ENCODE results near the gene GRAMD1B.
"Not testable (repeated sequence)": the region's sequence is repeated elsewhere in the genome, so short reads cannot be mapped to it uniquely, and the experiment has no call there.

GRAMD1B gene

DNA sequence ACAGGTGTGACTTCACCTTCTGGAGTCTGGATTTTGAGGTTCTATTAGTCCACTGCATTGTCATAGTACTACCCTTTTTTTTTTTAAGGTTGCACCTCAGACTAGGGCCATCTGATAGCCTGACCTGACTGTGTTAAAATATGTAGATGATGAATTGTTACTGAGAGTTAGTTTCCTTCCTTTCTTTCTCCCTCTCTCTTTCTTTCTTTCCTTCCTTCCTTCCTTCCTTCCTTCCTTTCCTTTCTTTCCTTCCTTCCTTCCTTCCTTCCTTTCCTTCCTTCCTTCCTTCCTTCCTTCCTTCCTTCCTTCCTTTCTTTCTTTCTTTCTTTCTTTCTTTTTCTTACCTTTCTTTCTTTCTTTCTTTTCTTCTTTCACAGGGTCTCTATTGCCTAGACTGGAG, 83.2 kb downstream of the GRAMD1B start:
- not testable (repeated sequence) for DNase-seq

DNA sequence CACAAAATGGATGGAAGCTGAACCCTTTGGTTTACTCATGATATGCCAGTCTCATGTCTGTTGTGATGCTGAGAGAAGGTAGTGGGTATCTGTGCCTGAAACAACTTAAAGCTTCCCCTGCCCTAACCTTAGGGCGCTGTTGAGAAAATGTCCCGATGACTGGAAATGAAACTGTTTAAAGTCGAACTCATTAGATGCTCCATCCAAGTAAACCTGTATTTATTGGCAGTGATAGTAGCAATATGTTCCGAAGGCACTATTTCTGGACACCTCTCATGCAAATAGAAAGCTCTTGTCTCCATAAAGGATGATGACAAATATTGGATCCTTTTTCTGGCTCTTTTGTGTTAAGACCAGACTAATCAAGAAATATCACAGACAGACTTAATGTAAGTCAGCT, 86.2 kb downstream of the GRAMD1B start:
- DNase-seq = no peak

DNA sequence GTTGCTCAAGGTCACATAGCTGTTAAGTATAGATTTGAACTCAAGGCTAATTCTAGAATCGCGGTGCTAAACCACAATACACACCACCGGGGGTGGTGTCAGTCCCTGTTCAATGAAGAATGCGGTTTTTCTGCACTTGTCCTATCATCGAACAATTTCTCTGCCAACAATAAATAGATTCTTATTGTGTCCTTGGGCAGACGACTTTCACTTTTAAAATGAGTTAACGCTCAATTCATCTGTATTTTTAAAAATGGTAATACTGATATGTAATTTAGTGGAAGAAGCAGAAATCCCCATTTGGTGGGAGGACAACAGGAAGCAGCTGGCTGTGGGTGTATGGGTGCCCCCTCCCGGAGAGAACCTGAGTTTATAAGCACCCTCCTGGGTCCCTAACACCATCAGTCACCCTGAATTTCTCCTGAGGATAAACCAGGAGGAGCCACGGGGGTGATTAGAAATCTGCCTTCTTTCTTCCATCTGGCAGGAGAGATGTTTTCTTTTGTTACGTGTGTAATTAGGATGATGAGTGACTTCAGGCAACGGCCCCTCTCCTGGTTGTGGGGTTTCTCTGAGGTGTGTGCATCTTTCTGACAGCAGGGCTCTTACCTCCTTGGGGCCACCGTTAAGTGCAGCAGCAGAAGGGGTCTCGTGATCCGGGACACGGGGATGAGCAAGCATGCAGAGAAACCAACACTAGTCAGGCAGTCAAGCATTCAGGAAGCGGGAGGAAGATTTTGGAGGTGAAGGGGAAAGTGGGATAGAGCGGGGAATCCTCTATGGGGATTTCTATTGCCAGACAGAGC, 87.7 kb downstream of the GRAMD1B start:
- DNase-seq = no peak

DNA sequence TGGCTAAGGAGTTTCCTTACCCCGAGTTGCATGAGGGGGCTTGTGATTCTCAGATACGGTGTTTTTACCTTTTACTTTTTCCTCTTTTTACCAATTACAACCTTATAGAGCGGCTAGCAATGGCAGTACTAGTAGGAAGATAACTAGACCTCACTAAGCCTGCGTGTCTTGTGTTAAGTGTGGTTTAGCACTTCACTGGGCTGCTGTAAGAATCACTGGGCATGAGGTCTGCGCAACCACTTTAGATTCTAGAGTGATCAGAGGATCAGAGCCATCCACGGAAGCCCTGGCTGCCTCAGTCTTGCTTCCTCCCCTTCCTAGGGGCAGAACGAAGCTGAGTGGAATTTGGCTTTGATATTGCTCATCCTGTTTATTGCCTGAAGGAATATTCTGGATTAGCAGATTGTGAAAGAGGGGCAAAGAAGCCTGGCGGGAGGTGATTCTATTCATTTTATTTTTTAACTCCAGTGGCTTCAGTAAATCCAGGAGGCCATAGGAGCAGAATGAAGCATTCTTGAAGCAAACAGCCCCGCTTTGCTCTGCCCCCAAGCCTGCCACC, 88.5 kb downstream of the GRAMD1B start:
- DNase-seq = no peak

DNA sequence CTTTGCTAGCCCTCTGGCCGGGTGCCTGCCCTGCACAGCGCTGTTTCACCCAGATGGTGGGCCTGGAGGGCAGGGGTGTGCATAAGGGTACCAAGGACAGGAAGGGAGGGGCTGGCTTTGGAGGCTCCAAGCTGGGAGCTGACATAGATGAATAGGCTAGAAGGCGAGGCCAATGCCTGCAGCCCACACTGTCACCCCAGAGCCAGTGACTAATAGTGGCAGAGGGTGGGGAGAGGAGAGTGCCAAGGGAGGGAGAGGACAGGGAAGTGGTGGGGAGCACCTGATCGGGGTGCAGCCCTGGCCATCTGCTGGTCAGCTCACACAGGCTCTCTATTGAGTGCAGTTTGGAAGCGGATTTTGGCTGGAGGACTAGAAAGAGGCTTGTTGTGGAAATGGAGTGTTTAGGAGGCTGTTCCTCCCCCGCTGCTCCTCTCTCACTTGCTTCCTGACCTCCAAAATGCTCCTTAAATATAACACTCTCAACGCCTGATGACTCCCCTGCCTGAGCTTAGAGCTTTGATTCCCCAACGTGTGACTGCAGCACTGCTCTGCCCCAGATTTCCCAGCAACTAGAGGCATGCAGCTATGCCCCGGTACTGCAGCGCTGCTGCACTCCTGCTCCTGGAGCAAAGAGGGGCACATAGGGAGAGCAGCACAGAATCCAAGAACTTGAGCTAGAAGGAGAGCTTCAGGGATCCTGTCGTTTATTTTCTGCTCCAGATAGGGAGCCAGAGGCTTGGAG, 89.2 kb downstream of the GRAMD1B start:
- no peak for DNase-seq

DNA sequence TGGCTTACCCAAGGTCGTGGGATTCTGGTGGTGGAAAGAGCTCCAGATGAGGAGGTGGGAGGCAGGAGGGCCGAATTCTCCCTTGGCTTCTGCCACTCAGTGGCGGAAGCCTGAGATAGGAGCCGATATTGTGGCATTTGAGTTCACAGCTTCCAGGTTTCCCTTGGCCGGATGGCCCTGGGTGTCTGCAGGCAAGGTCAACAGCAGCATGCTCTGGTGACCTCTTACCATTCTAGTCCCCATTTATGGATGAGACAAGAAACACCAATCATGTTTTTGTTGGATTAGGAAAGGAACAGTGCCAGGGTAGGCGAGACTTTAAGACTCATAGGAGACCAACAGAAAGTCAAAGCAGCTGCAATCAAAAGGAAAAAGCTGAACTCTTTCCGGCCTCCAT, 89.7 kb downstream of the GRAMD1B start:
- DNase-seq = no peak

DNA sequence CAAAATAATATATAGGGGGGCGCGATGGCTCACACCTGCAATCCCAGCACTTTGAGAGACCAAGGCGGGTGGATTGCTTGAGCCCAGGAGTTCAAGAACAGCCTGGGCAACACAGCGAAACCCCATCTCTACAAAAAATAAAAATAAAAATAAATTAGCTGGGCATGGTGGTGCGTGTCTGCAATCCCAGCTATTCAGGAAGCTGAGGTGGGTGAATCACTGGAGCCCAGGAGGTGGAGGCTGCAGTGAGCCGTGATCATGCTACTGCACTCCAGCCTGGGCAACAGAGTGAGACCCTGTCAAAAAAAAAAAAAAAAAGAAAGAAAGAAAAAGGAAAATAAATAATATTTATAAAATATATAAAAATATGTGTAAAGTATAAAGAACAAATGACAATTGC, 90.4 kb downstream of the GRAMD1B start:
- not testable (repeated sequence) for DNase-seq

DNA sequence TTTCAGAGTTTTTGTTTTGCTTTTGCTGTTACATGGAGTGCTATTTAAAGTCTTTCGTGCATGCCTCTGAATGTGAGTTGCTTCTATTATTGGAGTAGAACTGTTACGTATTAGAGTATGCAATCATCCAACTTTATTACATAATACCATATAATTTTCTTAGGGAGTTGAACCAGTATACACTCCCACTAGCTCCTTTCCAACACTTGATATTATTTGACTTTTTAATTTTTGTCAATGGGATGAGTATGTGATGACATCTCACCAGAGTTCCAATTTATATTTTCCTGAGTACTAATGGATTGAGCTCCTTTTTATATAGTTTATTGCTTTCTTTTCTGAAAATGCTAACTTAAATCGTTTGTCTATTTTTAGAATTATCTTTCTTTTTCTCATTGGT, 90.9 kb downstream of the GRAMD1B start:
- no peak for DNase-seq

DNA sequence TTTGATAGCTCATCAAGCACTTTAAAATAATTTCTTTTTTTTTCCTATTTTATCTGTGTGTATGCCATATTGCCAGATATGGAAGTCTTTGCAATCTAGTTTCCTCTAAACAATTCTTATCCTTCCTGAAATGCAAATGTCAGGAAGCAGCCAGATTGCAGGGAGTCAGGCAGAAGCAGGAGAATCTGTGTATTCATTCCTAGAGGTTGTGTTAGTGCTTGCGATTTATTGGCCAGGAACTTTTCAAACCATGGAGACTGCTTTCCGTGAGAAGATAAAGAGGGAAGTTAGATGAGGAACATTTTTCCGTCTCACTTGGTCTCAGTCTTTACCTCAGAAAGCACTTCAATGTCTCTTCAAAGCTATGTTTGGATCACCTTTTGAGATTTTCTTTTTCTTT, 91.9 kb downstream of the GRAMD1B start:
- no peak for DNase-seq

DNA sequence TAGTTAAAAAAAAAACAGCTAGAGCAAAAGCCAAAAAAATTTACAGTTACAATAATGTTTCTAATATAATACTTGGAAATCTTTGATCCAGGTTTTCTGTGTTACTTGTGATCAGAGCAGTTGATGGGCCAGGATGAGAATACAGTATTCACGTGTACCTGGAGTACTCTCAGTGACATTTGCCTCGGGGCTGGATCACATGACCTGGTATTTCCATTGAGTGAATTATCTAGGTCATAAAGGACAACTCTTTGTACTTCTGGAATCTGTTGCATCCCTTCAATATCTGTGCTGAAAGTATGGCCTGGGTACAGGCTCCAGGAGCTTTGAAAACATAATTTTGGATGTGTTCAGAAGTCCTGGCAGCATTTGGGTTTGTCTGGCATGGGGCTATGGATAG, 93.5 kb downstream of the GRAMD1B start:
- DNase-seq = no peak

DNA sequence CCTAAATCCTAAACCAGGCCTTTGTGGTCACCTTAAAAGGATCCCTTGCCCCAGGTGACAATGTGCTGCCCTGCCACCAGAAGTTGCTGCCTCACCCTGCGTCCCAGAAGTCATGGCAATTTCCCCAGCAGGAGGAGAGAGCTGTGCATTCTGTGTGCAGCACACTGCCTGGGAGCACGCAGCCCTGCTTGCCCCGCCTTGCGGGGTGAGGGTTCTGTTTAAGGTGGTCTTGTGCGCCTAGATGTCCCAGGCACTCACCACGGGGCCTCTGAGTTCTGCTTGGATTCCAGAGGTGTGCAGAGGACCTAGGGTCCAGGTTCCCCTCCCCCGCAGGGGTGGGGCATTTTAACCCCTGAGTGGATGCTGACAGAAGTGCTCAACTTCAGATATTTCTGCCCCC, 95.0 kb downstream of the GRAMD1B start:
- no peak for DNase-seq

DNA sequence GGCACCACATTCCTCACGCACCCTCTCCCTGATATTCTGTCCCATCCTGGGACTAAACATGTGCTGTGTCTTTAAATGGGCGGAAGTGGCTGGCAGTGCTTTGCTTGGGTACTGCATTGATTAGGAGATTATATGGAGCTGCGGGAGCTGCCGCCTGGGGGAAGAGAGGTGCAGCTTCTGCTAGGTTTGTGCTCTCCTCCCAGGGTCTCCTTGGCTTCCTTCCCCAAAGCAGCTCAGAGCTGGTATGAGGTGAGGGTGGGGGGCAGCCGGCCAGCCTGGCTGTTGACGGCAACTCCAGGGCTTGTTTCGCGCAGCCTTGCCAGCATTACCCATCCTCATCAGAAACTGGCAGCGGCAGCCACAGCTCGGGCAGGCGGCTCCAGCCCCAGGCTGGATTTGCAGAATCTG, 95.4 kb downstream of the GRAMD1B start:
- no peak for DNase-seq

DNA sequence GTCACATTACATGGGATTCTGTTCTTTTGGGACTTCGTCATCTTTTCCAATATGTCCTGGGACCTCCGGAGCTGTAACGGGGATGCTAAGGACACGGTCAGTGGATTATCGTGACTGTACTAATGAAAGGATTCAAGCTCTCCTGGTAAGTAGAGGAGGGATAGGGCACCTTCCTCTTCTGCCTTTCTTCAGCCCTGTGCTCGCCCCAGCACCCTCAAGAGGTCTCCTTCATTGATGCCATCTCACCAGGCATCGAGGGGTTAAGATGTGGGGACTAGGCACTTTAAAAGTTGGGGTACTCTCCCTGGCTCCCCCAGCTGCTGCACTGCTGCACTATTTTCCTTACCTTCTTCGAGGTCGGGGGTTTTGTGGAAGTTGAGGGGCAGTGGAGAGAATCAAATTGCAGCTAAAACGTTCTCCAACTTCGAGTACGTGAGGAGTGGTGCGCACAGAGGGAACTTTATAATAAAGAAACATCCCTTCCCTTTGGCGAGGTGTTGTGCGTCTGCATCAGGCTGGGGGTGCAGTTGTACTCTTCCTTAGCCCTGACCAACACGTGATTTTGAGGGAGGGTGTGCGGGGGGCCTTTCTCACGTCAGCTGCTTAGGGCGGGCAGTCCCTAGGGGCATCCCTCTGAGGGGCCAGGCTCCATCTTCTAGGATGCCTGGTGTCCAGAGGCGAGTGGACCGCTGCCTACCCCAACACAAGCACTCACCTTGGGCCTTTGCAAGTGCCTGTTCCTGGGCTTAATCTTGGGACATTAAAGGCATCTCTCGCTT, 96.1 kb downstream of the GRAMD1B start:
- DNase-seq = no peak

DNA sequence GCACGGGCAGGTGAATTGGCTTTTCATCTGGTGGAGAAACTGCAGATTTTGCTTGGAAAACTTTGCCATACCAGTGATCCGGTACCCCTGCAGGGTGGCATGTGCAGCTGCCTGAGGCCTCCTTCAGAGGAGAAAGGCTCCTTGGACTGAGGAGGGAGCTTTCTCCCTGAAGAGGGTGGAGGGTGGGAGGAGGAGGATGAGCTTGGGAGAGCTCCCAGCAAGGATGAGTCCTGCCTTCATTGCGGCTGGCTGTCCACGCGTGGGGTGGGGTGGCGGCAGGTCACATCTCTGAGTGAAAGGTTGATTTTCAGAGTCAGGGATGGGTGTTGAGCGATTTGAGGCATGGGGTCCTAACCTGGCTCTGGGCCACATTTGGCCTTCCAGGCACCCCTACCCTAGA, 96.8 kb downstream of the GRAMD1B start:
- DNase-seq = no peak

DNA sequence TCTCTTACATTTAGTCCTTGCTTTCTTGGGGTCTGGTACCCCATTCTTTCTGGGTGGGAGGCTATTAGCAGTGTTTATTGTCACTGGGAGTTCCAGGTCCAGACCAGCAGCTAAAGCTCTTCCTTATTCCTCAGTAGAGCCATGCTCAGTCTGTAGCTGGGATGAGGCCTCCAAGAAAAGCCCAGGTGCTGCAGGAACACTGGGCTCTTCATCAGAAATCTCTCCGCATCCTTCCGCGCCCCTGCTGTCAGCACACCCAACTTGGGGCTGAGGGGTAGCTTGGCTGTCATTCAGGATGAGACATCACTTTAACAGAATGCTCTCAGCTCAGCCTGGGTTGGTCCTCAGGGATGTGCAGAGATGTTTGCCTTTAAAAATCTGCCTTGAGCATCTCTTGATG, 97.5 kb downstream of the GRAMD1B start:
- no peak for DNase-seq

DNA sequence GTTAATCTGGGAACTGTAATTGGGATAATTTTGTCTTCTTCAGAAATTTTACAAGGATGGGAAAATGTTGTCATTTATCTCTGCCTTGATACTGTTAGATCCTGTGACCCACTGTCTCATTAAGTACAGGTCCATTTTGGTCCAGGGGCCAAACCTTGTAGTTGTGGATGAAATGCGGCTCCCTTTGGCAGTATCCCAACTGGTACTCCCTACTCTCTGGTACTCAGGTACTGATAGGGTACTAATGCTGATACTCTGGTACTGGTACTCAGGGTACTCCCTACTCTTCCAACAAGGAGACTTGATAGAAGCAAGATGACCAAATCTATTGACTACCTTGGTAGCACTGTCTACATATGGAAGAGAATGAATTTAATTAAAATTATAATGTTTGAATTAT, 97.9 kb downstream of the GRAMD1B start:
- no peak for DNase-seq

DNA sequence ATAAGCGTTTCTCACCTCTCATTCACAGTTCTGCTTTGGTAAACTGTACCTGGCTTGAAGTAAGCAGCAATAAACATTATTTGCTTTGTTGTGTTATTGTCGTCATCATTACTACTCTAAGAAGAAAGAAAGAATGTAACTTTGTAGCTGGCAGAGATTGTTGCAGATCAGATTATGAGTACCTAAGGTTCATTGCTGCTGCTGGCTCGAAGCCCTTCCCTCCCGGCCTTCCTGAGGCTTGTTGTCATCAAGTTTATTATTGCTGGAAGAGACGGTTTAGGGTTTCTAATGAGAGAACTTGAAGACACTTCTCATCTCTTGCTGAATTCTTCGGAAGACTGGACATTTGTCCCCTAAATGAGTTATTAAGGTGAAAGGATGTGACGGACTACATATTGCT, 101.3 kb downstream of the GRAMD1B start:
- no peak for DNase-seq

DNA sequence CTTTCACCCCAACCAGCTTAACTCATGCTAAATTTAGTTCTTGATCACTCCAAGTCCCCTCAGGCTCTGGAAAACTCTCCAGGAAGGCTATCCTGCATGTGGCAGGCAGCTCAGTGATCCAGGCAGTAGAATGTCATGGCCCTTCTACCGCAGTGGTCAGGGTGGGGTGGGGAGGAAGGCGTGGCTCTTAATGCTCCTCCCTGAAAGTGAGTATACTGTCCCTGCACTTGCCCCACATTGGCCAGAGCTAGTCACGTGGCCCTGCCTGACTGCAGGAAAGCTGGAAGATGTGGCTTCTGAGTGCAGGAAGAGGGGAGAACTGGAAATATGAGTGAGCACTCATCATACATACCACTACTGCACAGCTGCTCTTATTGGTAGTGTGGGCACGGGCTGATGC, 102.1 kb downstream of the GRAMD1B start:
- DNase-seq = no peak

DNA sequence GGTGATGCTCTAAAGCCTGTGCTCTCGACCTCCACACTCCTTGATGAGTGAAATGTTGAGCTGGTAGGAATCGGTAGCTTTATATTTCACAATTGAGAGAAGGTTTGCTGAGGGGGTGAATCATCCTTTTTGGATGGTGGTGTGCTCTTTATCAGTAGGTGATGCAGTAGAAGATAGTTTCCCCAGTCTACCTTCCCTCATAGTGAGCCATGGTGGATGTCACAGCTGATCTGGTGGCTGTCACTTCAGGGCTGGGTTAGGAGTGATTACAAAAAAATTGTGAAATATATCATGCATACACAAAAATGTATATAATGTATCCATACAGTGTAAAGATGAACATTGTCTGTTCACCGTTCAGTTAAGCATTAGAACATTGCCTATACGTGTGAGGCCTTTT, 105.3 kb downstream of the GRAMD1B start:
- no peak for DNase-seq

DNA sequence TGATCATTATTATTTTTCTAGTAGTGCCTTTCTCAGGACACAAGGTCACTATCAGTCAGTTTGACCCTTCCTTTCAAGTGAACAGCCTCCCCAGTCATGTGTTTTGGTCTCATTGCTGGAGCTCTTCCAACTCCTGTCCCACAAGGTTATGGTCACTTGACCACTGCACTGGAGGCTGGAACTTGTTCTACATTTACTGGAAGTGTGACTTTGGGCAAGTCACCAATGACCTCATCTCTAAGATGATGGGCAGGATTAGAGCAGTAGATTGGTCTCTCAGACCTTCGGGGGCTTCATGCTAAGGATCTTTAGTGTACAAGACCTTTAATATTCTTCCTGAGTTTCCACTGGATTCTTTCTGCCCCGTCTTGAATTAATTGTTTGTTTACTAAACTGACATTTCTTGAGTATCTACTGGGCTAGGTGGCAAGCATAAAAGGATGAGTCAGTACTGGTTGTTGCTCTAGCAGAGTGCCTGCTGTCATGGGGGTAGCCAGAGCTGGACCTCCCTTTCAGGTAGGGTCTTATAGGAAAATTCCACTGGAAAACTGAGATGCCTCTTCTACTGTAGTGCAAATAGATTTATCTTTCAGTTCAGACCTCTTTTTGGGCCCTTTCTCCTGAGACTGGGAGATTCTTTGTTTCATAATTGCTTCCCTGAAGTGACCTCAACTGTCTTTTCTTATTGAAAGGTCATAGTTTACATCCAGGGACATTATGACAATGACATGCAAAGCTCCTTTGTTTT, 106.8 kb downstream of the GRAMD1B start:
- DNase-seq = no peak

DNA sequence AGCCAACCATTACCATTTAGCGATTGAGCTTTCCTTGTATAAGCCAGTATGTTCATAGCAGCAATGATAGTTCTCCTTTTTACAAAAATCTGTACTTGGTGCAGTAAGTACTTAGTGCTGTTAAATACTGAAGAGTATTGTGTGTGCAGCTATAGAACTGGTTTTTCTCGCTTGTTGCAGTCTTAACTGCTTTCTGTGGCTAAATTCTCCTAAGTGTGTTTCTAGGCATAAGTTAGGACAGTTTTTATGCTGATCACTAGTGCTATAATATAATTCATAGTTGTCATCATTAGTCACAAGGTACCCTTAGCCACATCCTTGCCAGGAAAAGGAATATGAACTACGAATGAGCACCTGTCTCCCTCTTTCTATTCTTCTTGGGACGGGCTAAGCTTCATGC, 107.7 kb downstream of the GRAMD1B start:
- no peak for DNase-seq

DNA sequence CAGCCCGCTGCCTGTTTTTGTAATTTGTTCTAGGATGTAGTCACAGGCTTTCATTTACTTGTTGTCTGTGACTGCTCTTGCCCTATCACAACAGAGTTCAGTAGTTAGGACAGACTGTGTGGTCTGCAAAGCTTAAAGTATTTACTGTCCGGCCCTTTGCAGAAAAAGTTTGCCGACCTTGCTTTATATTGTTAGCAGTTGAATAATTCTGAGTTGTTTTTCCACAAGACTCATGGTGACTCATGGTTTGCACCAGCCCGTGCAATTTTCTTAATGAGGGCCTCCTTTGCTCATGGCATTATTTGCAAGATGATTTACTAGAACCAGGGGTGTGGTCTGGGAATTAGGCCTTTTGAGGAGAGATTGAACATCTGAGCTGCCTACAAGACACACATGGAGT, 113.7 kb downstream of the GRAMD1B start:
- DNase-seq = no peak

Measured in NCI-H1694 (cell line).